Measurements from ENCODE around the gene PPARD. TPM values are rescaled to one million over a fixed set of nuclear protein-coding genes. Genes with fewer than 3 reads are reported as not detected.

The PPARD gene
- total RNA-seq, 1 donor from 2014 or later: 20.8 TPM

DNA sequence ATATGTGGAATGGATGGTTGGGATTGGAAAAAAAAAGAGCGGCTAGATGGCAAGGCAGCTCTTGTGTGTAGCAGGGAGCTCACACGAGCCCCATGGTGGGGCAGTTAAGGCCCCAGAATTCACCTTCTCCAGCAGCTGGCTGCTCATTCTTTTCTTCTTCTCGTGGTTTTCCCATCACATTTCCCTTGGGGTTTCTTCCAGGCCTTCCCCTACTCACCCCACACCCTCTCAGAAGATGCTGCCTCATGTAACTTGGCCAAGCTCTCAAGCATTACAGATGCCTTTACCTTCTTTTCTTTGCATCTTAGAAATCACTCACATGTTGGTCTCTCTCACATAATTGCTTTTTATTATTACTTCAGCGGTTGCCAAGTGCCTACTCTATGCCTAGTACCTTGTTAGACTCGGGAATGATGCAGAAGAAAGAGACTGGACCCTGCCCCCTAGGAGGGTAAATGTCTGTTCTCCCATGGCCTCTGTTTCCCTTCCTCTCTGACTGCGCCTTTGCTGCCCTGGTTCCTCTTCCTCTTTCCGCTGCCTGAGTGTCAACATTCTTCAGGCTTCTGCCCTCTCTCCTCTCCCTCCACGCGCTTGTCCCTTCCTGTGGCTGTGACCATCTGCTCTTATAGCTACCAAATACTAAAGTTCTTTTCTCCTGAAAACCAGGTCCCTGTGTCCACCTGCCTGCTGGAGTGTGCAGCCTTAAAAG, 28.6 kb downstream of the PPARD start:
- Mint-ChIP-seq H3K27ac (no peak overlapping the region), H3K4me1 (peaks cover 35% of the 10 kb centered on the region), H3K4me3 (no peak overlapping the region), H3K36me3 (peaks cover 3% of the 10 kb centered on the region), H3K27me3 (ENCODE audit: low read depth) (no peaks in the 10 kb centered on the region), H3K9me3 (no peaks in the 10 kb centered on the region)
- no peak for DNase-seq (ENCODE audit: low spot score in 2 of 2, unreplicated experiment in 2 of 2)
- TF ChIP-seq, protein P1, sequence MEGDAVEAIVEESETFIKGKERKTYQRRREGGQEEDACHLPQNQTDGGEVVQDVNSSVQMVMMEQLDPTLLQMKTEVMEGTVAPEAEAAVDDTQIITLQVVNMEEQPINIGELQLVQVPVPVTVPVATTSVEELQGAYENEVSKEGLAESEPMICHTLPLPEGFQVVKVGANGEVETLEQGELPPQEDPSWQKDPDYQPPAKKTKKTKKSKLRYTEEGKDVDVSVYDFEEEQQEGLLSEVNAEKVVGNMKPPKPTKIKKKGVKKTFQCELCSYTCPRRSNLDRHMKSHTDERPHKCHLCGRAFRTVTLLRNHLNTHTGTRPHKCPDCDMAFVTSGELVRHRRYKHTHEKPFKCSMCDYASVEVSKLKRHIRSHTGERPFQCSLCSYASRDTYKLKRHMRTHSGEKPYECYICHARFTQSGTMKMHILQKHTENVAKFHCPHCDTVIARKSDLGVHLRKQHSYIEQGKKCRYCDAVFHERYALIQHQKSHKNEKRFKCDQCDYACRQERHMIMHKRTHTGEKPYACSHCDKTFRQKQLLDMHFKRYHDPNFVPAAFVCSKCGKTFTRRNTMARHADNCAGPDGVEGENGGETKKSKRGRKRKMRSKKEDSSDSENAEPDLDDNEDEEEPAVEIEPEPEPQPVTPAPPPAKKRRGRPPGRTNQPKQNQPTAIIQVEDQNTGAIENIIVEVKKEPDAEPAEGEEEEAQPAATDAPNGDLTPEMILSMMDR (IDR thresholded peaks at IDR 0.05; ENCODE audit: unreplicated experiment): no peak

DNA sequence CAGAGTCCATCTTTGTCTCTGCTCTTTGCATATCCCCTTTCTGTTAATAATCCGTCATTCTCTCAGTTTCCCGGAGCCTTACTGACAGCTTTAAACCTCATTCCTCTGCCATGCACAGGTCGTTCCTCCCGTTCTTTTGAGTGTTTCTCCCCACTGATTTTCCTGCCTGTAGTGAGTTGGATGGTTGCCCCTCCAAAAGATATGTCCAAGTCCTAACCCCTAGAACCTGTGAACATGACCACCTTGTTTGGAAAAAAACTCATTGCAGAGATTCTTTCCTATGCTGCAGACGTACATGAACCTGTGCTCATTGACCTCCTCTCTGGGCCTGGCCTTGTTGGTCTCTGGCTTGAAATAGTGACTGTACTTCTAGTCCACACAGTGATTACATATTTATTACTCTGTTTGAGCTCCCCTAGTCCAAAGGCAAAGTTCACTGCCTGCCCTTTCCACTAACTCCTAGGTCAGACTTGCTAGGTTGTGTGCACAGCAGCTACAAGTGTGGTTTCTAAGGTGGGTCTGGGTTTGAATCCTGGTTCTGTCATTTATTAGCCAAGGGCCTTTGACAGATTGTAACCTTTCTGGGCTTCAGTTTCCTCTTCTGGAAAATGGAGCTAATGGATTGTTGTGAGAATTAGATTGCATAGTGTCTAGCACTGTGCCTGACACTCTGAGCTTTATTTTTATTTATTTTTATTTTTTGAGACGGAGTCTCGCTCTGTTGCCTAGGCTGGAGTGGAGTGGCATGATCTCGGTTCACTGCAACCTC, 29.3 kb downstream of the PPARD start:
- Mint-ChIP-seq H3K36me3 (peaks cover 3% of the 10 kb centered on the region), H3K27ac (no peak overlapping the region), H3K4me1 (peaks cover 35% of the 10 kb centered on the region), H3K9me3 (no peaks in the 10 kb centered on the region), H3K27me3 (ENCODE audit: low read depth) (no peaks in the 10 kb centered on the region), H3K4me3 (no peak overlapping the region)
- no peak for DNase-seq (ENCODE audit: low spot score in 2 of 2, unreplicated experiment in 2 of 2)
- TF ChIP-seq, protein P1 (IDR thresholded peaks at IDR 0.05; ENCODE audit: unreplicated experiment): no peak

DNA sequence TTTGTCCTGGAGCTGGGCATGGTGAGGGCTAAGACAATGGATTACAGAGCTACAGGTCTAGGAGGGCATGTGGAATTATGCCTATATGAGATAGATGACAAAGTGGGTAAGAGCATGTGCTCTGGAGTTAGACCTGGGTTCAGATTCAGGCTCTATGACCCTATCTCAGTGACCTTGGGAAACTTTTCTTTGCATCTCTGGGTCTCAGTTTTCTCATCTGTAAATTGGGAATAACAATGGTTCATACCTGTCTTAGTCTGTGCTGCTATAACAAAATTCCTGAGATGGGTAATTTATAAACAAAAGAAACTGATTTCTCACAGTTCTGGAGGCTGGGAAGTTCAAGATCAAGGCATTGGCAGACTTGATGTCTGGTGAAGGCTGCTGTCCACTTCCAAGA, 30.3 kb downstream of the PPARD start:
- H3K4me1 Mint-ChIP-seq: peaks cover 35% of the 10 kb centered on the region
- no peaks in the 10 kb centered on the region for H3K27me3 Mint-ChIP-seq (ENCODE audit: low read depth)
- no peak for DNase-seq (ENCODE audit: low spot score in 2 of 2, unreplicated experiment in 2 of 2)
- no peak overlapping the region for H3K4me3 Mint-ChIP-seq
- H3K9me3 Mint-ChIP-seq: no peaks in the 10 kb centered on the region
- TF ChIP-seq, protein P1 (IDR thresholded peaks at IDR 0.05; ENCODE audit: unreplicated experiment): no peak
- no peak overlapping the region for H3K27ac Mint-ChIP-seq
- H3K36me3 Mint-ChIP-seq: no peaks in the 10 kb centered on the region

DNA sequence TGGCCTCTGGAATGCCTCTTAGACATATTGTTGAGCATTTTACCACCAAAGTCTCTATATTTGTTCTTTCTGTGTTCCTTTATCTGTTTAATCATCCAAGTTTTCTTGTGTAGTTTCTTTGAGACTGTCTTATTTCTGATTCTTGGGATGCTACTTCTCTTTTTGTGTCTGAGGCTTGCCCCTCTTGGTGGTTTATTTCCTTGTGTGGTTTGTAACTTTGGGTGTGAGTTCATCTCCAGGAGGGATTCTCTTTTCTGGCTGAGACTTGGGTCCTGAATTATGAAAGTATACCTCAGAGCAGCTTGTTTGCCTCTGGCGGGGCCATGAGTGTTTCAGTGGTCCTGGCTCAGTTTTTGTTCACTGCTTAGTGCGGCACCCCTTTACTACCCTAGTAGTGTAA, 33.9 kb downstream of the PPARD start:
- H3K27ac Mint-ChIP-seq: peak overlapping the region; percentile 26
- H3K4me1 Mint-ChIP-seq: peaks cover 8% of the 10 kb centered on the region
- no peaks in the 10 kb centered on the region for H3K9me3 Mint-ChIP-seq
- H3K36me3 Mint-ChIP-seq: peaks cover 3% of the 10 kb centered on the region
- H3K27me3 Mint-ChIP-seq (ENCODE audit: low read depth): no peaks in the 10 kb centered on the region
- no peak for DNase-seq (ENCODE audit: low spot score in 2 of 2, unreplicated experiment in 2 of 2)
- H3K4me3 Mint-ChIP-seq: no peak overlapping the region
- TF ChIP-seq, protein P1 (IDR thresholded peaks at IDR 0.05; ENCODE audit: unreplicated experiment): no peak

DNA sequence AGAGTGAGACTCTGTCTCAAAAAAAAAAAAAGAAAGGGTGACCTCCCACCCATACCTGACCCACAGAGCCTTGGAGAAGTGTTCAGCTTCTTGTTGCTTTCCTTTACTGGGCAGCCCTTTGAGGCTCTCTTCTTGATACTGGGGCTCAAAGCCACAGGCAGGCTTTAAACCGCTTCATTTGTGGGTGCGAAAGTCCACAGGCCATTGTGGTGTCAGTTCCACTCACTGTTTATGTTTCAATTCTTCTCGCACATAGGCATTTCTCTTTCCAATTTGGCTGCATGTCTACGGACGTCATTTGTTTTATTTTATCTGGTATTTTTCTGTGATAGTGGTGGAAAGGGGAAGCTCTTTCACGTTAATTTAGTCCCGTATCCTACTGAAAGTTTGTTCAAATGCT, 34.6 kb downstream of the PPARD start:
- TF ChIP-seq, protein P1 (IDR thresholded peaks at IDR 0.05; ENCODE audit: unreplicated experiment): no peak
- no peak for DNase-seq (ENCODE audit: low spot score in 2 of 2, unreplicated experiment in 2 of 2)
- Mint-ChIP-seq H3K27ac (no peak overlapping the region), H3K4me3 (no peak overlapping the region), H3K9me3 (peaks cover 4% of the 10 kb centered on the region), H3K27me3 (ENCODE audit: low read depth) (no peaks in the 10 kb centered on the region), H3K36me3 (peaks cover 8% of the 10 kb centered on the region), H3K4me1 (peaks cover 5% of the 10 kb centered on the region)

Data from mesothelial cell of epicardium (in vitro differentiated cells).